Smooth muscle cell (in vitro differentiated cells): Measurements from ENCODE around the gene EDC3. TPM values are rescaled to one million over a fixed set of nuclear protein-coding genes. Genes with fewer than 3 reads are reported as not detected.
A peak's percentile ranks its signal among the peaks of the same experiment; 100 is the strongest.

Source experiments
- DNase-seq: peaks from one replicate; lab custom pipeline; 2025; ENCODE audit not compliant: unreplicated experiment; lab: John Stamatoyannopoulos, UW
- H2AFZ ChIP-seq: fragments of 200-600 bp; sonication (generic); 2 replicates; pipeline ENCODE4 v1.6.0; 2016; ENCODE audit warnings: antibody characterized with exemption, low read depth, mild to moderate bottlenecking
- H3F3A ChIP-seq: fragments of 200-600 bp; sonication (generic); 2 replicates; pipeline ENCODE4 v1.6.0; 2017; ENCODE audit warnings: antibody characterized with exemption, low read depth
- H3K27ac ChIP-seq: fragments of 200-600 bp; sonication (generic); 2 replicates; pipeline ENCODE4 v1.5.1; 2016; ENCODE audit warnings: low read depth, mild to moderate bottlenecking
- H3K27me3 ChIP-seq: fragments of 200-600 bp; sonication (generic); 2 replicates; pipeline ENCODE4 v1.6.1; 2016; ENCODE audit warnings: low read depth, mild to moderate bottlenecking
- H3K36me3 ChIP-seq: fragments of 200-600 bp; sonication (generic); 2 replicates; pipeline ENCODE4 v1.5.1; 2016; ENCODE audit warnings: low read depth
- H3K4me1 ChIP-seq: fragments of 200-600 bp; sonication (generic); 2 replicates; pipeline ENCODE4 v1.5.1; 2016; ENCODE audit warnings: low read depth
- H3K4me2 ChIP-seq: fragments of 200-600 bp; sonication (generic); 2 replicates; pipeline ENCODE4 v1.6.0; 2016; ENCODE audit warnings: mild to moderate bottlenecking
- H3K4me3 ChIP-seq: fragments of 200-600 bp; sonication (generic); 2 replicates; pipeline ENCODE4 v1.5.1; 2016; ENCODE audit warnings: mild to moderate bottlenecking
- H3K79me2 ChIP-seq: fragments of 200-600 bp; sonication (generic); 2 replicates; pipeline ENCODE4 v1.6.0; 2016; ENCODE audit warnings: low read depth, mild to moderate bottlenecking
- H3K9ac ChIP-seq: fragments of 200-600 bp; sonication (generic); 2 replicates; pipeline ENCODE4 v1.6.0; 2016; ENCODE audit warnings: low read depth
- H3K9me3 ChIP-seq: fragments of 200-600 bp; sonication (generic); replicated peaks from 2 replicates; pipeline ENCODE4 v1.5.1; 2016; ENCODE audit warnings: low read depth
- H4K20me1 ChIP-seq: fragments of 200-600 bp; sonication (generic); 2 replicates; pipeline ENCODE4 v1.6.0; 2016; ENCODE audit warnings: low read depth
- CTCF ChIP-seq: fragments of 200-600 bp; sonication (generic); IDR thresholded peaks from 2 replicates; pipeline ENCODE4 v1.5.1; 2017; ENCODE audit warnings: borderline replicate concordance, mild to moderate bottlenecking, antibody characterized with exemption; ENCODE audit not compliant: insufficient read depth, poor library complexity, severe bottlenecking
- WGBS: methylation state at CpG from one replicate; pipeline ENCODE4 v1.1.7; 2016; ENCODE audit warnings: low lambda C conversion rate; 5-methylcytosine and 5-hydroxymethylcytosine counted together
- polyA plus RNA-seq: library from polyadenylated mRNA; unstranded; fragments of >200 nt; fragmentation: Nextera tagmentation; extraction: Ambion mirVana; gene quantifications from 2 replicates; pipeline ENCODE4 v1.2.1, GENCODE V29; 2016
- total RNA-seq: library from RNA; depleted of rRNA; stranded (reverse); fragments of >200 nt; gene quantifications from 2 replicates; pipeline ENCODE4 v1.2.3, GENCODE V29; 2014

EDC3 gene
- total and polyA plus RNA-seq, 2 experiments from 2014 or later: 18.4 to 26.7 TPM

- Histone ChIP-seq H3K4me3 (peak within 1 kb of the TSS; percentile 76), H3K9ac (peak within 1 kb of the TSS; percentile 88), H3K9me3 (no peaks in the 10 kb centered on the region), H3K4me2 (peak within 1 kb of the TSS; percentile 99), H3K4me1 (no peaks in the 10 kb centered on the region), H3K27me3 (peaks cover 17% of the 10 kb centered on the region), H2AFZ (peak within 1 kb of the TSS; percentile 95), H3K36me3 (no peaks in the 10 kb centered on the region), H4K20me1 (no peaks in the 10 kb centered on the region), H3K27ac (no peak within 1 kb of the TSS), H3F3A (no peaks in the 10 kb centered on the region), H3K79me2 (no peaks in the 10 kb centered on the region)
- no peak for TF ChIP-seq CTCF
- no peak for DNase-seq
- WGBS: 3% methylated on average over 10 of the region's 10 CpGs
Observed at GRCh38 chr15:74725225-74725774, 29.5 kb upstream of the EDC3 start, which contains the start of gene CYP1A1. TSS of gene CYP1A1 (minus strand) at chr15:74725528. CDS start at chr15:74723097, 2,431 bp downstream.

- H3K9ac ChIP-seq: no peak overlapping the region
- peaks cover 17% of the 10 kb centered on the region for H3K27me3 ChIP-seq
- no peaks in the 10 kb centered on the region for H3K79me2 ChIP-seq
- no peak overlapping the region for H3K4me3 ChIP-seq
- H3F3A ChIP-seq: no peaks in the 10 kb centered on the region
- no peak for DNase-seq
- no peaks in the 10 kb centered on the region for H3K4me1 ChIP-seq
- TF ChIP-seq CTCF: no peak
- H3K9me3 ChIP-seq: no peaks in the 10 kb centered on the region
- no peaks in the 10 kb centered on the region for H3K36me3 ChIP-seq
- no peak overlapping the region for H3K4me2 ChIP-seq
- H4K20me1 ChIP-seq: no peaks in the 10 kb centered on the region
- no peak overlapping the region for H2AFZ ChIP-seq
- no peak overlapping the region for H3K27ac ChIP-seq
Observed at GRCh38 chr15:74724570-74725224, 28.9 kb upstream of the EDC3 start.

- H3K36me3 ChIP-seq: no peaks in the 10 kb centered on the region
- H3K79me2 ChIP-seq: no peaks in the 10 kb centered on the region
- no peak overlapping the region for H3K9ac ChIP-seq
- H3K4me3 ChIP-seq: no peak overlapping the region
- no peaks in the 10 kb centered on the region for H3K9me3 ChIP-seq
- H4K20me1 ChIP-seq: no peaks in the 10 kb centered on the region
- TF ChIP-seq CTCF: no peak
- H3K27me3 ChIP-seq: peaks cover 17% of the 10 kb centered on the region
- no peak overlapping the region for H3K27ac ChIP-seq
- H3K4me2 ChIP-seq: no peak overlapping the region
- H3F3A ChIP-seq: no peaks in the 10 kb centered on the region
- DNase-seq: no peak
- H2AFZ ChIP-seq: no peak overlapping the region
- WGBS: 84% methylated on average over 1 of the region's 1 CpG
- H3K4me1 ChIP-seq: no peaks in the 10 kb centered on the region
Observed at GRCh38 chr15:74723754-74724334, 28.0 kb upstream of the EDC3 start.
